GM12872 (cell line): ENCODE measurements around the gene ZSWIM3.

Source experiments
- TF ChIP-seq, protein P1 (sequence below): IDR thresholded peaks from 3 replicates; pipeline ENCODE4 v1.5.1; 2011; ENCODE audit warnings: low read depth, mild to moderate bottlenecking, low read length, moderate library complexity; ENCODE audit not compliant: insufficient read depth

ZSWIM3 gene

DNA sequence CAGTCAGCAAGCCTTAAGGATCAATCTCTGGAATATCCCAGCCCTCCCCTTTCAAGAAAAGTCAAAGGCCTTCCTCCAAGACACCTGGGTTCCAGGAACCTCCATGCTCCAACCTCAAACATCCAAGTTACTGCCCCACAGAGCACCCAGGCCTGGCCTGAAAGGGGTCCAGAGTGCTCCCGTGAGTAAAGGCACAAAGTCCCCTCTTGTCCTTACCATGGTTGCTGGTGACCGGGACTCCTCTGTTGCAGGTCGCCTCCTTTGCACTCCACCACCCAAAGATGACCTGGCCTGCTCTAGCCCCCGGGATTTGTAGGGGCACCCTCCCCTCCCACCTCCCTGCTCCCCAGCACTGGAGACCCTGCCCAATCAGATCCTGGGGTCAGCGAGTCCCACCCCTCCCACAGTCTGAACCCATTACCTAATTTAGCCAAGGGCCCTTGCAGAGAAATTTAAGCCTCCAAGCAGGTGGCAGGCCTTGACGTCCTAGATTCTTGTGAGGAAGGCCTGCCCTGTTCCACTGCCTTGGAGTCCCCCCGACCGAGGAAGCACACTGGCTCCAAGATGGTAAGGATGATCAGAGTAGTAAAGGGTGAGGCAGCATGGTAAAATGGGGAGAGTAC is 30.3 kb upstream of the ZSWIM3 start, which contains the start of gene TNNC2:
Gene TNNC2 (minus strand): TSS at position 283 of the 623 bp plus-strand sequence. CDS start 64 bp downstream, at position 219.
- TF ChIP-seq, protein P1, sequence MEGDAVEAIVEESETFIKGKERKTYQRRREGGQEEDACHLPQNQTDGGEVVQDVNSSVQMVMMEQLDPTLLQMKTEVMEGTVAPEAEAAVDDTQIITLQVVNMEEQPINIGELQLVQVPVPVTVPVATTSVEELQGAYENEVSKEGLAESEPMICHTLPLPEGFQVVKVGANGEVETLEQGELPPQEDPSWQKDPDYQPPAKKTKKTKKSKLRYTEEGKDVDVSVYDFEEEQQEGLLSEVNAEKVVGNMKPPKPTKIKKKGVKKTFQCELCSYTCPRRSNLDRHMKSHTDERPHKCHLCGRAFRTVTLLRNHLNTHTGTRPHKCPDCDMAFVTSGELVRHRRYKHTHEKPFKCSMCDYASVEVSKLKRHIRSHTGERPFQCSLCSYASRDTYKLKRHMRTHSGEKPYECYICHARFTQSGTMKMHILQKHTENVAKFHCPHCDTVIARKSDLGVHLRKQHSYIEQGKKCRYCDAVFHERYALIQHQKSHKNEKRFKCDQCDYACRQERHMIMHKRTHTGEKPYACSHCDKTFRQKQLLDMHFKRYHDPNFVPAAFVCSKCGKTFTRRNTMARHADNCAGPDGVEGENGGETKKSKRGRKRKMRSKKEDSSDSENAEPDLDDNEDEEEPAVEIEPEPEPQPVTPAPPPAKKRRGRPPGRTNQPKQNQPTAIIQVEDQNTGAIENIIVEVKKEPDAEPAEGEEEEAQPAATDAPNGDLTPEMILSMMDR: no peak

DNA sequence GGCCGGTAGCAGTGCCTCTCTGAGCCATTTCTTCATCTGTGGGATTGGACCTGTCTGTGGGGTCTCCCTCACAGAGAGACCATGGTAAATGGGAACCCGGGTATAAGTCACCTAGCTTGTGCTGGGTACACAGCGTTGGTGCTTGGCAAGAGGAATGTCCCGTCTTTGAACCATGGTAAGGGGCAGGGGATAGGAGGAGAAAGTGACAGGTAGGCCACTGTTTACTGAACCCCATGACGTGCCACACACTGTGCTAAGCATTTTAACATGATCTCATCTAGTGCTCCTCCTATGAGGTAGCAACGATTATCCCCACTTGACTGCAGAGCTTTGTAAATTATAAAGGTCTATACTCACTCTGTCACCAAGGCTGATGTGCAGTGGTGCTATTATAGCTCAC is 29.7 kb upstream of the ZSWIM3 start:
- TF ChIP-seq, protein P1: no peak

DNA sequence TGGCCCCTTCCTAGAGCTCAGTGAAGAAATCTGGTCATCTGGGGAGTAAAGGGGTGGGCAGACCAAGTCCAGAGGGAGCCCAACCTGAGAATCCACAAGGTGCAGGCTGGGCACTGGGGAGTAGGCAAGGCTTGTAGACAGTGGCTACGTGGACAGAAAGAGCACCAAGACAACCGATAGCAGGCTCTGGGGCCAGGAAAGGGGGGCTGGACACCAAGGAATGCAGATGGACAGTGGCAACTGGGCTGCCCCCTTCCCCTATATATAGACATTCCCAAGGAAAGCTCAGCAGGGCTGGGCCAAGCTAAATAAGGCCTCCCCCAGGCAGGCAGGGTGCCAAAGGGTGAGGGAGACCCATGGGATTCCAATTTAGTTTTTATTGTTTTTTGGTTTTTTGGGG is 28.8 kb upstream of the ZSWIM3 start:
- TF ChIP-seq, protein P1: no peak

DNA sequence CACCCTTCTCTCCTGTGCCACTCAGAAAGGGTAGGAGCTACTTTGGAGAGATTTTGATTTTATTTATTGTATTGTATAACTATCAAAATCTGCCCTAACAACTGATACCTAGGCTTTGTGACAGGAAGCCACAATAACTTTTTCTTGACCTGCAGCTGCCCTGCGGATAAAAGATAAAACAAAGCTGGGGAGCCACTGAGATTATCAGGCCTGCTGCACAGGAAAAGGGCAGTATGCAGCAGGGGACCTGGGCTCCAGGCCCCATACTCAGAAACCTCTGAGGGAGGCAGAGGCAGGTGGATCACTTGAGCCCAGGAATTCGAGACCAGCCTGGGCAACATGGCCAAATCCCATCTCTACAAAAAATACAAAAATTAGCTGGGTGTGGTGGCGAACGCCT is 24.8 kb upstream of the ZSWIM3 start:
- TF ChIP-seq, protein P1: no peak

DNA sequence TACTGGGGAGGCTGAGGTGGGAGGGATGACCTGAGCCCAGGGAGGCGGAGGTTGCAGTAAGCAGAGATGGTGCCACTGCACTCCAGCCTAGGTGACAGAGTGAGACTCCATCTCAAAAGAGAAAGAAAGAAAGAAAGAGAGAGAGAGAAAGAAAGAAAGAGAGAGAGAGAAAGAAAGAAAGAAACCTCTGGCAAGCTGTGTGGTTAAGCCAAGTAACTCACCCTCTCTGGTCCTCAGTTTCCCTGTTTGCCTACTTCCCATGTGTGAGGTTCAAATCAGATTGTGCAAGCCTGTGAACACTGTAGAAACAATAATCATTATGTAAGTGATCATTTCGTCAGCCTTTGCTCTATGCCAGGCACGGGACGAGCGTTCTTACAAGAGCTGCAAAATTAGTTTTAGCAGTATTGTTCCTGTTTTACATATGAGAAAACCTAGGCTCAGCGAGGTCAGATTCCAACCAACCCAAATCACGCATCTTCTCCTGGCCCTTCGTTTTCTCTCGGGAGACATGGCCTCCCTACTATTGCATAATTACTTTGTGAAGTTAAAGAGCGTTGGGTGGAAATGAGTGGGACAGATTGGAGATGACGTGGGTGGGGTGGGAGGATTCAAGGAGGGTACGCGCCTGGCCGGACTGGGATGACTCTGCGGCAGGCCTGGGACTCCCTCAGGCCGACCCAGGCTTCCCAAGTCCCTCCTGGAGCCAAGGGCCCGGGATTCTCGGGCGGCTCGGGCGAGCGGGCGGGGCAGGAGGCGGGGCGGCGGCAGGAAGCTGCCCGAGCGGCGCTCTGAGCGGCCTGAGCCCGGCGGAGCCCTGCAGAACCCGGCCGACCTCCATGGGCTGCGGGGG is 24.2 kb upstream of the ZSWIM3 start, which contains the start of gene SNX21:
Gene SNX21 (plus strand): TSS at position 770 of the 853 bp plus-strand sequence. CDS start 121 bp downstream, outside the sequence.
- TF ChIP-seq, protein P1: no peak

DNA sequence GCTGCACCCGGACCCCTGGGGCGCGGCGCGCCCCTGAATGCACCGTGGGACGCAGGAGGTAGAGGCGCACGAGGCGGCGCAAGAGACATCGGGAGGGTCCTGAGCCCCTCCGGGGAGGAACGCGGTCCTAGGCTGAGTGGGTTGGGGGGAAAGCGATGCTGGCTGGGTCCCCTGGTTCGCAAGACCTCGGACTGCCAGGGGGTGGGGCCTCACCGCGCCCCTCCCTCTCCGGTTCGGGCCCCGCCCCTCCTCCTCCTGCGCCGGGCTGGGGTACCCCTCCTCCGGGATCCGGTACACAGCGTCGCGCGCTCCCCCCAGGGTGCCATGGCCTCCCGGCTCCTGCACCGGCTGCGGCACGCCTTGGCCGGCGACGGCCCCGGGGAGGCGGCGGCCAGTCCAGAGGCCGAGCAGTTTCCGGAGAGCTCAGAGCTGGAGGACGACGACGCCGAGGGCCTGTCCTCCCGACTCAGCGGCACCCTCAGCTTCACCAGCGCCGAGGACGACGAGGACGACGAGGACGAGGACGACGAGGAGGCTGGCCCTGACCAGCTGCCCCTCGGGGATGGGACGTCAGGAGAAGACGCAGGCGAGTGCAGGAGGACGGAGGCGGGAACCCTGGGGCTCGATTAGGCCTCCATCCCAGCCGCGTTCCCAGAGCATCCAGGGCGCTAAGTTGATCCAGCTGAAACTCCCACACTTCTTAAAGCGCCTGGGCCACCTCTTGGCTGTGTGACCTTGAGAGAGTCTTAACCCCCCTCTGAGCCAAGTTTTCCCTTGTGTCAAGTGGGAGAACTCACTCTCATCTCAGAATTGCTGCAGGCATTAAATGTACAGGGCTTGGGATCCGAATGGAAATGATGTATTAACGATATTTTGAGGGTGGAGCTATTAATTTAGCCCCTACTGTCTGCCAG is 23.3 kb upstream of the ZSWIM3 start:
- TF ChIP-seq, protein P1: no peak

DNA sequence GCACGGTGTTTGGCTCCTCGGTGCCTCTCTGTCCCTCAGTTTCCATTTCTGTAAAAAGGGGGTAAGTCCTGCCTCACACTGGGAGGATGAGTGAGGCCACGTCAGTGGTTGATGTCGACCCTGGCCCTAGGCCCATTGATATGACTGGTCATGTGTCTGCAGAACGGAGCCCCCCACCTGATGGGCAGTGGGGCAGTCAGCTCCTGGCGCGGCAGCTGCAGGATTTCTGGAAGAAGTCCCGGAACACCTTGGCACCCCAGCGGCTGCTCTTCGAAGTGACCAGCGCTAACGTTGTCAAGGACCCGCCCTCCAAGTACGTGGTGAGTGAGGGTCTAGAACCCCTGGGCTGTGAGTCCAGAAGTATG is 22.6 kb upstream of the ZSWIM3 start:
- TF ChIP-seq, protein P1: no peak
